ENCODE data around the gene RPS13. TPM values are rescaled to one million over a fixed set of nuclear protein-coding genes. Genes with fewer than 3 reads are reported as not detected.
"Not testable (repeated sequence)": the region's sequence is repeated elsewhere in the genome, so short reads cannot be mapped to it uniquely, and the experiment has no call there.

Gene RPS13
- total and polyA plus RNA-seq, 9 of the 15 experiments (the other 6 are each of a cell fraction or from before 2014, with no cell fraction given) = 1,267 to 3,714 (median 1,762) TPM

GRCh38 chr11:17107745-17108144, 30.3 kb upstream of the RPS13 start:
- H2AFZ ChIP-seq (ENCODE audit: low read depth, low read length); H3K27ac ChIP-seq (ENCODE audit: extremely low read depth, low read depth, low read length); H3K9ac ChIP-seq (ENCODE audit: insufficient read depth in 1 of 2, low read depth in 2 of 2, low read length in 2 of 2); intact Hi-C loops (cut with micrococcal nuclease); H3K9me1 ChIP-seq (ENCODE audit: control insufficient read depth, insufficient read depth, low read length); H4K20me1 ChIP-seq (replicated peaks; ENCODE audit: control insufficient read depth, insufficient read depth, low read length); H3K4me2 ChIP-seq (ENCODE audit: insufficient read depth, low read length); H3K4me3 ChIP-seq; BruUV-seq (replicated peaks); H3K9me3 ChIP-seq (replicated peaks; ENCODE audit: control insufficient read depth, insufficient read depth, low read depth, low read length); H3K79me2 ChIP-seq (ENCODE audit: control insufficient read depth, insufficient read depth, low read length); H3K4me1 ChIP-seq (replicated peaks in 1 of 2; ENCODE audit: control insufficient read depth in 2 of 2, insufficient read depth in 2 of 2, low read length in 2 of 2); CTCF ChIA-PET (ENCODE audit: low intra/inter-chr PET ratio); H3K27me3 ChIP-seq (ENCODE audit: control insufficient read depth in 2 of 2, insufficient read depth in 2 of 2, low read length in 2 of 2); in situ Hi-C loops (cut with MboI); FAIRE-seq: not testable (repeated sequence)
- peak in 1 of 4 experiments; percentile 16 for DNase-seq (ENCODE audit: extremely low read depth in 1 of 4, low spot score in 3 of 4)
- POLR2A ChIA-PET = interaction anchor here (0.6 kb wide), 1 partner anchor 177 kb away, joined by 3 read pairs; no protein-coding TSS in a partner anchor
- TF ChIP-seq RAD21 (CRISPR knock-in tag; conservative IDR thresholded peaks at IDR 0.05 in 1 of 2, IDR thresholded peaks at IDR 0.05 in 1 of 2) (peak in 1 of 2 experiments; percentile 22; a peak in 1 of 4 replicates), CTCF (IDR thresholded peaks at IDR 0.05 in 2 of 3, conservative IDR thresholded peaks at IDR 0.05 in 1 of 3; ENCODE audit: insufficient read depth in 2 of 3, low read depth in 1 of 3, low read length in 3 of 3) (peak; percentile 6 to 35 (median 30); a peak in 4 of 6 replicates)
- WGBS (ENCODE audit: insufficient coverage, low coverage, missing lambda C conversion rate) = 88% methylated on average over 5 of the region's 6 CpGs
- H3K36me3 ChIP-seq (ENCODE audit: control insufficient read depth, insufficient read depth, low read length) = peaks cover 42% of the 10 kb centered on the region; the same call in 2 of the 3 replicates
- peak; percentile 58; the same call in 2 of the 3 replicates for ATAC-seq

- POLR2A ChIA-PET = interaction anchor here (0.9 to 1.0 kb wide), 3 partner anchors 8 to 28 kb away, joined by 3 to 5 read pairs (median 3); partner anchors contain the start of gene RPS13
These were observed 28.1 kb upstream of the RPS13 start for GRCh38 chr11:17105404-17106040.

More at GRCh38 chr11:17105404-17106040, 28.1 kb upstream of the RPS13 start:
- ATAC-seq; H3K79me2 ChIP-seq (ENCODE audit: control insufficient read depth, insufficient read depth, low read length); H3K27me3 ChIP-seq (ENCODE audit: control insufficient read depth in 2 of 2, insufficient read depth in 2 of 2, low read length in 2 of 2); in situ Hi-C loops (cut with MboI); H4K20me1 ChIP-seq (replicated peaks; ENCODE audit: control insufficient read depth, insufficient read depth, low read length); H3K9me1 ChIP-seq (ENCODE audit: control insufficient read depth, insufficient read depth, low read length); H3K4me1 ChIP-seq (replicated peaks in 1 of 2; ENCODE audit: control insufficient read depth in 2 of 2, insufficient read depth in 2 of 2, low read length in 2 of 2); H3K4me3 ChIP-seq; H3K9me3 ChIP-seq (replicated peaks; ENCODE audit: control insufficient read depth, insufficient read depth, low read depth, low read length); H2AFZ ChIP-seq (ENCODE audit: low read depth, low read length); DNase-seq (ENCODE audit: extremely low read depth in 1 of 4, low spot score in 3 of 4); BruUV-seq (replicated peaks); intact Hi-C loops (cut with micrococcal nuclease); CTCF ChIA-PET (ENCODE audit: low intra/inter-chr PET ratio); H3K9ac ChIP-seq (ENCODE audit: insufficient read depth in 1 of 2, low read depth in 2 of 2, low read length in 2 of 2); H3K4me2 ChIP-seq (ENCODE audit: insufficient read depth, low read length); FAIRE-seq; H3K27ac ChIP-seq (ENCODE audit: extremely low read depth, low read depth, low read length): not testable (repeated sequence)
- WGBS (ENCODE audit: insufficient coverage, low coverage, missing lambda C conversion rate) = 94% methylated on average over 9 of the region's 9 CpGs
- peaks cover 49% of the 10 kb centered on the region for H3K36me3 ChIP-seq (ENCODE audit: control insufficient read depth, insufficient read depth, low read length)
